Osteoblast (primary cell): ENCODE data around the gene MTFMT. TPM values are rescaled to one million over a fixed set of nuclear protein-coding genes. Genes with fewer than 3 reads are reported as not detected.

Experiments used
- DNase-seq: peaks from one replicate; pipeline ENCODE4 v3.0.0; 2011; ENCODE audit warnings: low spot score, mixed read lengths; ENCODE audit not compliant: insufficient read length; ENCODE audit errors: missing footprints
- H2AFZ ChIP-seq: 2 replicates; pipeline ENCODE4 v1.6.0; 2011; ENCODE audit warnings: mild to moderate bottlenecking, low read length
- H3K27ac ChIP-seq: 2 replicates; pipeline ENCODE4 v1.5.1; 2011; ENCODE audit warnings: mild to moderate bottlenecking, low read depth, low read length, moderate library complexity
- H3K27me3 ChIP-seq: 2 replicates; pipeline ENCODE4 v1.6.0; 2012; ENCODE audit warnings: mild to moderate bottlenecking, control low read depth, inconsistent platforms, low read length, moderate library complexity; ENCODE audit not compliant: insufficient read depth
- H3K36me3 ChIP-seq: 2 replicates; pipeline ENCODE4 v1.5.1; 2011; ENCODE audit warnings: mild to moderate bottlenecking, low read length, control low read depth, moderate library complexity; ENCODE audit not compliant: insufficient read depth
- H3K4me1 ChIP-seq: 2 replicates; pipeline ENCODE4 v1.5.1; 2011; ENCODE audit warnings: mild to moderate bottlenecking, low read length, control low read depth, moderate library complexity; ENCODE audit not compliant: insufficient read depth
- H3K4me2 ChIP-seq: 2 replicates; pipeline ENCODE4 v1.6.0; 2011; ENCODE audit warnings: mild to moderate bottlenecking, low read length; ENCODE audit not compliant: insufficient read depth
- H3K4me3 ChIP-seq: fragments of 200-600 bp; sonication (generic); 3 replicates; pipeline ENCODE4 v1.5.1; 2012; ENCODE audit warnings: mild to moderate bottlenecking, low read length, inconsistent platforms; ENCODE audit not compliant: insufficient read depth
- H3K79me2 ChIP-seq: 2 replicates; pipeline ENCODE4 v1.6.0; 2012; ENCODE audit warnings: mild to moderate bottlenecking, low read length, control low read depth, inconsistent platforms; ENCODE audit not compliant: insufficient read depth
- H3K9me3 ChIP-seq: 2 replicates; pipeline ENCODE4 v1.5.1; 2011; ENCODE audit warnings: low read depth, low read length, control low read depth
- H4K20me1 ChIP-seq: 2 replicates; pipeline ENCODE4 v1.6.0; 2012; ENCODE audit warnings: mild to moderate bottlenecking, low read length, control low read depth; ENCODE audit not compliant: insufficient read depth
- total RNA-seq: library from RNA; depleted of rRNA; stranded (reverse); fragments of >200 nt; gene quantifications from 2 replicates; pipeline ENCODE4 v1.2.3, GENCODE V29; 2012
- TF ChIP-seq, protein P1 (sequence below): IDR thresholded peaks from 2 replicates; pipeline ENCODE4 v1.5.1; 2011; ENCODE audit warnings: mild to moderate bottlenecking, low read depth, low read length, moderate library complexity; ENCODE audit errors: extremely low read depth

MTFMT gene
- total RNA-seq, 1 donor = 31.8 TPM

DNA sequence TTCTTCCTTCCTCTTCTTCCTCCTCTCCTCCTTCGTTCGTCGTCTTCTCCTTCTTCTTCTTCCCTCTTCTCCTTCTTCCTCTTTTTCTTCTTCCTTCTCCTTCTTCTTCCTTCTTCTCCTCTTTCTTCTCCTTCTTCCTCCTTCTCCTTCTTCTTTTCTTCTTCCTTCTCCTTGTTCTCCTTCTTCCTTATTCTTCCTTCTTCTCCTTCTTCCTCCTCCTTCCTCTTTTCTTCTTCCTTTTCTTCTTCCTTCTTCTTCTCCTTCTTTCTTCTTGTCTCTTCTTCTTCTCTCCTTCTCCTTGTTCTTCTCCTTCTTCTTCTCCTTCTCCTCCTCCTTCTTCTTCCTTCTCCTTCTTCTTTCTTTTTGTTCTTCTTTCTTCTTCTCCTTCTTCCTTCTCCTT lies 75.0 kb downstream of the MTFMT start:
- no peaks in the 10 kb centered on the region for H4K20me1 ChIP-seq
- H3K4me3 ChIP-seq = no peak overlapping the region
- H3K36me3 ChIP-seq = peaks cover 30% of the 10 kb centered on the region
- no peak for DNase-seq
- TF ChIP-seq, protein P1, sequence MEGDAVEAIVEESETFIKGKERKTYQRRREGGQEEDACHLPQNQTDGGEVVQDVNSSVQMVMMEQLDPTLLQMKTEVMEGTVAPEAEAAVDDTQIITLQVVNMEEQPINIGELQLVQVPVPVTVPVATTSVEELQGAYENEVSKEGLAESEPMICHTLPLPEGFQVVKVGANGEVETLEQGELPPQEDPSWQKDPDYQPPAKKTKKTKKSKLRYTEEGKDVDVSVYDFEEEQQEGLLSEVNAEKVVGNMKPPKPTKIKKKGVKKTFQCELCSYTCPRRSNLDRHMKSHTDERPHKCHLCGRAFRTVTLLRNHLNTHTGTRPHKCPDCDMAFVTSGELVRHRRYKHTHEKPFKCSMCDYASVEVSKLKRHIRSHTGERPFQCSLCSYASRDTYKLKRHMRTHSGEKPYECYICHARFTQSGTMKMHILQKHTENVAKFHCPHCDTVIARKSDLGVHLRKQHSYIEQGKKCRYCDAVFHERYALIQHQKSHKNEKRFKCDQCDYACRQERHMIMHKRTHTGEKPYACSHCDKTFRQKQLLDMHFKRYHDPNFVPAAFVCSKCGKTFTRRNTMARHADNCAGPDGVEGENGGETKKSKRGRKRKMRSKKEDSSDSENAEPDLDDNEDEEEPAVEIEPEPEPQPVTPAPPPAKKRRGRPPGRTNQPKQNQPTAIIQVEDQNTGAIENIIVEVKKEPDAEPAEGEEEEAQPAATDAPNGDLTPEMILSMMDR = no peak
- H2AFZ ChIP-seq = no peak overlapping the region
- no peaks in the 10 kb centered on the region for H3K4me1 ChIP-seq
- no peak overlapping the region for H3K27ac ChIP-seq
- no peaks in the 10 kb centered on the region for H3K79me2 ChIP-seq
- H3K9me3 ChIP-seq = no peaks in the 10 kb centered on the region
- no peaks in the 10 kb centered on the region for H3K27me3 ChIP-seq
- H3K4me2 ChIP-seq = no peak overlapping the region

DNA sequence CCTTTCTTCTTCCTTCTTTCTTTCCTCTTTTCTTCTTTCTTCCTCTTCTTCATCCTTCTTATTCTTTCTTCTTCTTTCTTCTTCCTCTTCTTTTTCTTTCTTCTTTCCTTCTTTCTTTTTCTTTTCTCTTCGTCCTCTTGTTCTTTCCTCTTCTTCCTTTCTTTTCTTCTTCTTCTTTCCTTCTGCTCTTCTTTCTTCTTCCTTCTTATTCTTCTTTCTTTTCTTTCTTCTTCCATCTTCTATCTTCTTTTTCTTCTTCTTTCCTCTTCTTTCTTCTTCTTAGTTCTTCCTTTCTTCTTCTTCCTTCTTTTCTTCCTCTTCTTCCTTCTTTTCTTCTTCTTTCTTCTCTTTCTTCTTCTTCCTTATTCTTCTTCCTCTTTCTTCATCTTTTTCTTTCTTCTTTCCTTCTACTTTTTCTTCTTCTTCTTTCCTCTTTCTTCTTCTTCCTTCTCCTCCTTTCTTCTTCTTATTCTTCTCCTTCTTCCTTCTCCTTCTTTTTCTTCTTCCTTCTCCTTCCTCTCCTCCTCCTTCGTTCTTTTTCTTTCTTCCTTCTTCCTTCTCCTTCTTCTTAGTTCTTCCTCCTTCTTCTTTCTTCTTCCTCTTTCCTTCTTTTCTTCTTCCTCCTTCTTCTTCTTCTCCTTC lies 77.5 kb downstream of the MTFMT start:
- H2AFZ ChIP-seq = no peak overlapping the region
- no peak overlapping the region for H3K4me2 ChIP-seq
- H3K27ac ChIP-seq = no peak overlapping the region
- H3K4me1 ChIP-seq = no peaks in the 10 kb centered on the region
- TF ChIP-seq, protein P1 = no peak
- H3K79me2 ChIP-seq = no peaks in the 10 kb centered on the region
- H3K27me3 ChIP-seq = no peaks in the 10 kb centered on the region
- H4K20me1 ChIP-seq = no peaks in the 10 kb centered on the region
- H3K4me3 ChIP-seq = no peak overlapping the region
- no peak for DNase-seq
- no peaks in the 10 kb centered on the region for H3K9me3 ChIP-seq
- peaks cover 11% of the 10 kb centered on the region for H3K36me3 ChIP-seq

Other genes starting within 250 kb of the MTFMT start
- 6.2 and 9.4 TPM in 2 replicates for gene PIF1, start 204.0 kb downstream of the MTFMT start, total RNA-seq
- 38.3 and 41.6 TPM in 2 replicates for gene PLEKHO2, start 187.7 kb downstream of the MTFMT start, total RNA-seq
- gene ANKDD1A, start 117.7 kb downstream of the MTFMT start, total RNA-seq = 3.8 and 6.2 TPM in 2 replicates
- gene SPG21, start 39.7 kb downstream of the MTFMT start, total RNA-seq = 142 and 164 TPM in 2 replicates
- not detected in 2 replicates for gene SLC51B, start 15.7 kb upstream of the MTFMT start, total RNA-seq
- gene RASL12, start 38.4 kb upstream of the MTFMT start, total RNA-seq = under 0.01 and 0.36 TPM in 2 replicates
- not detected in 2 replicates for gene KBTBD13, start 47.1 kb upstream of the MTFMT start, total RNA-seq
- 2.9 and 3.3 TPM in 2 replicates for gene UBAP1L, start 85.6 kb upstream of the MTFMT start, total RNA-seq
- 19.5 and 20.3 TPM in 2 replicates for gene PDCD7, start 104.2 kb upstream of the MTFMT start, total RNA-seq
- gene CLPX, start 155.7 kb upstream of the MTFMT start, total RNA-seq = 39.5 and 46.7 TPM in 2 replicates
- gene CILP, start 181.8 kb upstream of the MTFMT start, total RNA-seq = under 0.01 TPM in 2 replicates